Stimulated activated effector memory CD8-positive, alpha-beta T cell treated with anti-CD3 and anti-CD28 coated beads, Interleukin-12 subunit alpha, Interleukin-12 subunit beta, amount 100 ng/mL, for 72 hours (primary cell): Measurements from ENCODE around the gene CMKLR1.
A peak's percentile ranks its signal among the peaks of the same experiment; 100 is the strongest.

Experiments
- ATAC-seq: fragments of 150-1000 bp; cut with Tn5 transposase; 2 replicates; pipeline ENCODE4 v1.10.0; 2021
- DNase-seq, 2 donors: peaks; one replicate each; pipeline ENCODE4 v3.0.0; 2021 to 2022; ENCODE audit warnings: low spot score in 2 of 2
- H3K27ac Mint-ChIP-seq: one replicate; pipeline ENCODE4 v1.8.0; 2022; ENCODE audit warnings: mild to moderate bottlenecking, mixed read lengths
- H3K36me3 Mint-ChIP-seq: one replicate; pipeline ENCODE4 v1.8.0; 2022; ENCODE audit warnings: mild to moderate bottlenecking, mixed read lengths
- H3K4me1 Mint-ChIP-seq: one replicate; pipeline ENCODE4 v1.8.0; 2022; ENCODE audit warnings: mixed read lengths
- H3K4me3 Mint-ChIP-seq: one replicate; pipeline ENCODE4 v1.8.0; 2022; ENCODE audit warnings: mild to moderate bottlenecking, mixed read lengths
- H3K9me3 Mint-ChIP-seq: one replicate; pipeline ENCODE4 v1.8.0; 2022; ENCODE audit warnings: mixed read lengths

CMKLR1 gene

GRCh38 chr12:108289350-108290161 lies 49.6 kb downstream of the CMKLR1 start:
- Mint-ChIP-seq H3K9me3 (peaks cover 2% of the 10 kb centered on the region), H3K4me1 (no peaks in the 10 kb centered on the region)
- no peak for DNase-seq

GRCh38 chr12:108287227-108287626 lies 51.9 kb downstream of the CMKLR1 start:
- Mint-ChIP-seq H3K4me3 (no peak overlapping the region), H3K27ac (no peak overlapping the region), H3K4me1 (peaks cover 16% of the 10 kb centered on the region), H3K36me3 (no peaks in the 10 kb centered on the region), H3K9me3 (peaks cover 2% of the 10 kb centered on the region)
- DNase-seq (no peak), ATAC-seq (no peak)

More at GRCh38 chr12:108289350-108290161, 49.6 kb downstream of the CMKLR1 start:
- Mint-ChIP-seq H3K36me3 (no peaks in the 10 kb centered on the region), H3K4me3 (no peak overlapping the region), H3K27ac (peak overlapping the region; percentile 8)
- no peak for ATAC-seq

- Mint-ChIP-seq H3K36me3 (no peaks in the 10 kb centered on the region), H3K27ac (no peak overlapping the region), H3K4me1 (peaks cover 17% of the 10 kb centered on the region), H3K9me3 (peaks cover 2% of the 10 kb centered on the region), H3K4me3 (no peak overlapping the region)
- DNase-seq (no peak), ATAC-seq (no peak)
Measured at GRCh38 chr12:108285016-108285415, 54.1 kb downstream of the CMKLR1 start.

- DNase-seq (no peak), ATAC-seq (no peak)
- peaks cover 2% of the 10 kb centered on the region for H3K9me3 Mint-ChIP-seq
- no peak overlapping the region for H3K27ac Mint-ChIP-seq
- H3K4me3 Mint-ChIP-seq: no peak overlapping the region
- H3K4me1 Mint-ChIP-seq: peaks cover 17% of the 10 kb centered on the region
- H3K36me3 Mint-ChIP-seq: no peaks in the 10 kb centered on the region
Measured at GRCh38 chr12:108284163-108284562, 54.9 kb downstream of the CMKLR1 start.

GRCh38 chr12:108282676-108283075 lies 56.4 kb downstream of the CMKLR1 start:
- no peak overlapping the region for H3K4me3 Mint-ChIP-seq
- H3K4me1 Mint-ChIP-seq: peaks cover 17% of the 10 kb centered on the region
- DNase-seq (no peak), ATAC-seq (no peak)
- H3K9me3 Mint-ChIP-seq: peaks cover 2% of the 10 kb centered on the region
- no peak overlapping the region for H3K27ac Mint-ChIP-seq
- H3K36me3 Mint-ChIP-seq: no peaks in the 10 kb centered on the region

- Mint-ChIP-seq H3K9me3 (peaks cover 2% of the 10 kb centered on the region), H3K36me3 (no peaks in the 10 kb centered on the region), H3K4me1 (peaks cover 17% of the 10 kb centered on the region), H3K27ac (no peak overlapping the region), H3K4me3 (no peak overlapping the region)
- ATAC-seq (no peak), DNase-seq (no peak)
Measured at GRCh38 chr12:108282160-108282559, 57.0 kb downstream of the CMKLR1 start.

- Mint-ChIP-seq H3K27ac (no peak overlapping the region), H3K36me3 (no peaks in the 10 kb centered on the region), H3K9me3 (no peaks in the 10 kb centered on the region), H3K4me1 (peaks cover 5% of the 10 kb centered on the region), H3K4me3 (no peak overlapping the region)
- no peak for DNase-seq
- no peak for ATAC-seq
Measured at GRCh38 chr12:108277613-108278012, 61.5 kb downstream of the CMKLR1 start.

GRCh38 chr12:108273217-108273616 lies 65.9 kb downstream of the CMKLR1 start:
- H3K4me1 Mint-ChIP-seq: no peaks in the 10 kb centered on the region
- H3K27ac Mint-ChIP-seq: no peak overlapping the region
- no peak for ATAC-seq
- H3K9me3 Mint-ChIP-seq: no peaks in the 10 kb centered on the region
- no peak overlapping the region for H3K4me3 Mint-ChIP-seq
- no peak for DNase-seq
- H3K36me3 Mint-ChIP-seq: no peaks in the 10 kb centered on the region

GRCh38 chr12:108271951-108272872 lies 66.9 kb downstream of the CMKLR1 start:
- Mint-ChIP-seq H3K9me3 (no peaks in the 10 kb centered on the region), H3K36me3 (no peaks in the 10 kb centered on the region), H3K27ac (no peak overlapping the region), H3K4me1 (no peaks in the 10 kb centered on the region), H3K4me3 (no peak overlapping the region)
- DNase-seq (no peak), ATAC-seq (no peak)

GRCh38 chr12:108270849-108271143 lies 68.3 kb downstream of the CMKLR1 start:
- Mint-ChIP-seq H3K36me3 (no peaks in the 10 kb centered on the region), H3K4me3 (no peak overlapping the region), H3K9me3 (no peaks in the 10 kb centered on the region), H3K27ac (no peak overlapping the region), H3K4me1 (no peaks in the 10 kb centered on the region)
- DNase-seq (no peak), ATAC-seq (no peak)

- Mint-ChIP-seq H3K27ac (no peak overlapping the region), H3K9me3 (no peaks in the 10 kb centered on the region), H3K4me3 (no peak overlapping the region), H3K36me3 (no peaks in the 10 kb centered on the region), H3K4me1 (no peaks in the 10 kb centered on the region)
- DNase-seq: no peak
- ATAC-seq: no peak
Measured at GRCh38 chr12:108270035-108270848, 68.9 kb downstream of the CMKLR1 start.

- DNase-seq (no peak), ATAC-seq (no peak)
- no peaks in the 10 kb centered on the region for H3K36me3 Mint-ChIP-seq
- H3K4me3 Mint-ChIP-seq: no peak overlapping the region
- H3K9me3 Mint-ChIP-seq: no peaks in the 10 kb centered on the region
- no peak overlapping the region for H3K27ac Mint-ChIP-seq
- H3K4me1 Mint-ChIP-seq: no peaks in the 10 kb centered on the region
Measured at GRCh38 chr12:108269224-108269623, 69.9 kb downstream of the CMKLR1 start.

- ATAC-seq (no peak), DNase-seq (no peak)
- no peaks in the 10 kb centered on the region for H3K4me1 Mint-ChIP-seq
- H3K4me3 Mint-ChIP-seq: no peak overlapping the region
- H3K36me3 Mint-ChIP-seq: no peaks in the 10 kb centered on the region
- no peak overlapping the region for H3K27ac Mint-ChIP-seq
- H3K9me3 Mint-ChIP-seq: no peaks in the 10 kb centered on the region
Measured at GRCh38 chr12:108268397-108268796, 70.7 kb downstream of the CMKLR1 start.

GRCh38 chr12:108267450-108267849 lies 71.7 kb downstream of the CMKLR1 start:
- Mint-ChIP-seq H3K27ac (no peak overlapping the region), H3K4me3 (no peak overlapping the region), H3K36me3 (no peaks in the 10 kb centered on the region), H3K9me3 (no peaks in the 10 kb centered on the region), H3K4me1 (no peaks in the 10 kb centered on the region)
- no peak for ATAC-seq
- DNase-seq: no peak

- H3K9me3 Mint-ChIP-seq: peaks cover 2% of the 10 kb centered on the region
- H3K36me3 Mint-ChIP-seq: no peaks in the 10 kb centered on the region
- no peak overlapping the region for H3K27ac Mint-ChIP-seq
- H3K4me3 Mint-ChIP-seq: no peak overlapping the region
- DNase-seq: no peak
- H3K4me1 Mint-ChIP-seq: no peaks in the 10 kb centered on the region
- no peak for ATAC-seq
Measured at GRCh38 chr12:108266131-108266530, 73.0 kb downstream of the CMKLR1 start.
